ENCODE results near the gene FBXO38.
"Not testable (repeated sequence)": the region's sequence is repeated elsewhere in the genome, so short reads cannot be mapped to it uniquely, and the experiment has no call there.

FBXO38 gene

DNA sequence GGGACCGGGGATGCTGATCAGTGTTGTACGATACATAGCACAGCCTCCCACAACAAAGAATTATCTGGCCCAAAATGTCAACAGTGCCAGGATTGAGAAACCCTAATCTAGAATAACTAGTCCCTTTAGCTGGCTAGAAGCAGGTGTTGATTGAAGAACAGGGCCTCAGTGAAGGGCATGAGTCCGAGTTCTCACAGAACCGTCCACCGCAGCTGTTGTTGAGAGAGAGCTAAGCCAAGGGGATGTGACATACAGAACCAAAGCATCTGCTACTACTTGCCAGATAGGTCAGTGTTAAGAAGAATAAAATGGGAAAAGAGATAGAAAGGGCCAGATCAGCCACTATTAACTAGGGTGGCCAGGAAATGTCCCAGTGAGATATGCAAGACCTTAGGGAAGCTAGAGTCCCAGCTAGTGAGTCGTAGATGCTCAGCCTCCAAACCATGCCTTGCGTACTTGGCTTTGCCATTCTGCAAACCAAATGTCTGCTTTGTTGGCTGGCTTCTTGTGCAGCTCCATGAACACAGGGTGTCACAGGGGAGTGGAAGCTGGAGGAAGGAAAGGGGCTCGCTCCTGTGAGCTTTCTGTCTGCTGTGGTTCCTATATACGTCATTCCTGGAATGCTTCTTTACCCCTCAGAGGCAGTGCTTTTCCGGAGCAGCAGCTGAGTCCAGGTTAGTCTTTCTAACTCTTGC, 68.9 kb downstream of the FBXO38 start:
- DNase-seq (ENCODE audit: low read depth in 1 of 2, low spot score in 1 of 2): no peak
- TF ChIP-seq JUND (IDR thresholded peaks at IDR 0.05; ENCODE audit: low read depth): no peak
- in situ Hi-C loops (cut with HindIII; ENCODE audit: low pct_unique_long_range_greater_than_20kb, low sequenced_read_pairs): no loop called here

DNA sequence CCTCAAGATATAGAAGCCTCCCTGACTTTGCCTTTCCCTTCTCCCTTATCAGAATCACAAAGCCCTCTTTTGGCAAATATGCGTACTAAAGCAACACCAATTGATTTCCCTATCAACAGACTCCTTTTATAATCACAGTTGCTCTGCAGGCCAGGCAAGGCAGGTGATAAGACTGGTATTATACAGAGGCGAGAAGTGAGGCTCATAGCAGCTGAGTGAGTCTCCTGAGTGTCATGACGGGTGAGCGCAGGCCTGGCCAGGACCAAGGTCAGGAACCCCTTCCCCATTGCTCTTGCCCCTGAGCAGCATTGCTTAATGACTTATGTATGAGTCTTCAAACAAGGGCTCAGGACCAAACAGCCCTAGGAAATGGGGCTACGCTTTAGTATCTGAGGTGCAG, 70.8 kb downstream of the FBXO38 start:
- TF ChIP-seq JUND (IDR thresholded peaks at IDR 0.05; ENCODE audit: low read depth): no peak
- no peak for DNase-seq (ENCODE audit: low read depth in 1 of 2, low spot score in 1 of 2)
- in situ Hi-C loops (cut with HindIII; ENCODE audit: low pct_unique_long_range_greater_than_20kb, low sequenced_read_pairs): no loop called here

DNA sequence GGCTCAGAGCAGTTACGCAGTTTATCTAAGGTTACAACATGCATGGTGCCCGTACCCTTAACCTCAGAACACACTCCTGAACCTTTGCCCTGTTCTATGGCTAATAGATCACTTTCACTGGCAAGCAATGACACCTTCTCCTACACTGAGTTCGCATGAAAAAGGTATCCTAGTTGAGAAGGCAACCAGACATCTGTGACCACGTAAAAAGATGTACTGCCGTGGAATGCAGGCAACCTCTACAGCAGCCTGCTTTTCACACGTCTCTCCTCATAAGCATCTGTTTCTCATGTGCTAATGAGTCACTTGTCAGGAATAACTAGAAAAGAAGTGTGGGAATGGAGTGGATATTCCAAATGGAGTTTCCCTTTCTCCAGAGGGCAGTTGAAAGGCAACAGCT, 71.4 kb downstream of the FBXO38 start:
- DNase-seq (ENCODE audit: low read depth in 1 of 2, low spot score in 1 of 2): no peak
- TF ChIP-seq JUND (IDR thresholded peaks at IDR 0.05; ENCODE audit: low read depth): no peak
- in situ Hi-C loops (cut with HindIII; ENCODE audit: low pct_unique_long_range_greater_than_20kb, low sequenced_read_pairs): no loop called here

DNA sequence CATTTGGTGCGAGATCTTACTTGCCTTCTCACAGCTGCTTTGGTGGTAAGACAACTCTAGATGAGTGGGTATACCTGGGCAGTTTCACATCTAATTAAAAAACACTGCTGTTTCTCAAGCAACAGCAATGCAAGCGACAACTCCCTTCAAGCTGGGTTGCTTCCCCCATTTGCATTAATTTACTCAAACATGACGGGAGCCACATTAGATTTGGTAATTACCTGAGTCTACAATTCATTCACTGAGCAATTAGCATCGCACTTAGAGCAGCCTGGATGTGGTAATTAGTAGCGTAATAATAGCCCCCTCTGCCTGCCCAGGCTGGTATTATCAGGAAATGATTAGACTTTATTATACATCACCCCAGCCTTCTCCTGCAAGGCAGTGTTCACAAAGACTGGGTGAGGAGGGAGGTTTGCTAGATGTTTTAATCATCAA, 73.4 kb downstream of the FBXO38 start:
- TF ChIP-seq JUND (IDR thresholded peaks at IDR 0.05; ENCODE audit: low read depth): no peak
- in situ Hi-C loops (cut with HindIII; ENCODE audit: low pct_unique_long_range_greater_than_20kb, low sequenced_read_pairs): no loop called here
- DNase-seq (ENCODE audit: low read depth in 1 of 2, low spot score in 1 of 2): no peak

DNA sequence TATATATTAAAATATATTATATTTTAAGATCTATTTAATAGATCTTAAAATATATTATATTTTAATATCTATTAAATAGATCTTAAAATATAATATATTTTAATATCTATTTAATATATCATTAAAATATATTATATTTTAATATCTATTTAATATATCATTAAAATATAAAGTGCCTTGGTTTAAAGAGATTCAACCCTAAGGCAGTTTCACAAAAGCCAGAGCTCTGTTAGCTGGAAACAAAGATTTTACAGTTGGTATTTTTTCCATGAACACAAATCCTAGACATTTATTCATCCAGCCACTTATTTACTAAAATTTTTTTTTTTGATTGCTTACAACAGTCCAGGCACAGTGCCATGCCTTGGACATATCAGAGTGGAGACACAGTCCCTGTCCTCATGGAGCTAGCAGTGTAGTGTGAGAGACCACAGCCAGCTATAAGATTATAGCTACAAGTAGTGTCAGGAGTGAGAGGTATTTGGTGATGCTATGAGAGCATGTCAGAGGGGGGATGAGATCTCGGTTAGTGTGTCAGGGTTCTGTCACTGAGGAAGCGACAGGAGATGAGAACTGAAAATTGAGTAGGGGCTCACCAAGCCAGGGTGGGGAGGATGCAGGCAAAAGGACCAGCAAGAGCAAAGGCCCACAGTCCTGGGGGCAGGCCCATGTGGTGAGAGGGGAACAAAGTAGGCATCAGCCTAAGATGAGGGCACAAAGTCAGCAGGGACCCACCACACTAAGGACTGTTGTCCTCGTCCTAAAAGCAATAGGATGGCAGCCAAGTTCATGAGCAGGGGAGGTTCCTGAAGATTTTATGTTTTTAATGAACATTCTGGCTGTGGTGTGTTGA, 74.5 kb downstream of the FBXO38 start:
- no peak for TF ChIP-seq JUND (IDR thresholded peaks at IDR 0.05; ENCODE audit: low read depth)
- in situ Hi-C loops (cut with HindIII; ENCODE audit: low pct_unique_long_range_greater_than_20kb, low sequenced_read_pairs): no loop called here
- no peak for DNase-seq (ENCODE audit: low read depth in 1 of 2, low spot score in 1 of 2)

DNA sequence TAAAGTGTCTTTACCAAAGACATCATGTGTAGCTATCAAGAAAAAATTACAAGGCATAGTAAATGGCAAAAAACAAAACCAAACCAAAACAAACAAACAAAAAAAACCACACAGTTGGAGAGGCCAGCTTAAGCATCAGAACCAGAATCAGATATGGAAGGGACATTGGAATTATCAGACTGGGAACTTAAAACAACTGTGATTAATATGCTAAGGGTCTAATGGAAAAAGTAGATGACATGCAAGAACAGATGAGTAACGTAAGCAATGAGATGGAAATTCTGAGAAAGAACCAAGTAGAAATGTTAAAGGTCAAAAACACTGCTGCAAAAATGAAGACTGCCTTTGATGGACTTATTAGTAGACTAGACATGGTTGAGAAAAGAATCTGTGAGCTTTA, 75.9 kb downstream of the FBXO38 start:
- no peak for TF ChIP-seq JUND (IDR thresholded peaks at IDR 0.05; ENCODE audit: low read depth)
- DNase-seq (ENCODE audit: low read depth in 1 of 2, low spot score in 1 of 2): no peak
- in situ Hi-C loops (cut with HindIII; ENCODE audit: low pct_unique_long_range_greater_than_20kb, low sequenced_read_pairs): no loop called here

DNA sequence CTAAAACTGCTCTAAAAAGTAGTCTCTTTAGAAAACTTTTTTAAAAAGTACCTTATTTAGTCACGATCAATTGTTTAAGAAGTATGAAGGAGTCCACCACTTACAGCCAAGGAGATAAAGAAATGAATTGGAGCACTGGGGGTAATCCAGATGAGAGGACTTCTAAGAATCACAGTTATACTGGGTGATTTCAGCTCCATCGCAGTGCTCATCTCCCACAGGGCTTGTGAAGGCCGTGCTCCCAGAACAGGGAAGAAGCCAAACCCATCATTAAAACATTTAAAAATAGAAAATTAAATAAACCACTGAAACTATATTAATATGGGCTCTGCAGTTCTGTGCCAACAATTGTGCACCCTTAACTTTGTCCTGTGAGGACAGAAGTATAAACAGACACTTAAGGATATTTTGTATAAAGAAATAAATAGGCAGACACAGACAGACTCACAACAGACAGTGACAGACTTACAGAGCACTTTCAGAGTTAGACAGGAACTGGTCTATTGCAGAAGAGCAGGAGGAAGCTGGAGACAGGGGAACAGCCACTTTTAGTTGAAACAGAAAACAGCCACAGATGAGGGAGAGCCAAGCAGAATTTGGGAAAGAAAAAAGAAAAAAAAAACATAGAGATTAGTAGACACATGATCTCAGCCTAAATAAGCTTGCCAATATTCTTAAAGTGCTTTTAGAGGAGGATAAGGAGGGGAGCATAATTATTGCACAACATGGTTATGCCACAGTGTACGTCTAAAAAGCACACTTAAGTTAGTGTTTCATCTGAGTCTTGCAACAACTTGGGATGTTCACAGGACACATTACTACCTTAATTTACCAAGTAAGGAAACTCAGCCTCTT, 81.8 kb downstream of the FBXO38 start:
- in situ Hi-C loops (cut with HindIII; ENCODE audit: low pct_unique_long_range_greater_than_20kb, low sequenced_read_pairs): no loop called here
- no peak for DNase-seq (ENCODE audit: low read depth in 1 of 2, low spot score in 1 of 2)
- TF ChIP-seq JUND (IDR thresholded peaks at IDR 0.05; ENCODE audit: low read depth): no peak

DNA sequence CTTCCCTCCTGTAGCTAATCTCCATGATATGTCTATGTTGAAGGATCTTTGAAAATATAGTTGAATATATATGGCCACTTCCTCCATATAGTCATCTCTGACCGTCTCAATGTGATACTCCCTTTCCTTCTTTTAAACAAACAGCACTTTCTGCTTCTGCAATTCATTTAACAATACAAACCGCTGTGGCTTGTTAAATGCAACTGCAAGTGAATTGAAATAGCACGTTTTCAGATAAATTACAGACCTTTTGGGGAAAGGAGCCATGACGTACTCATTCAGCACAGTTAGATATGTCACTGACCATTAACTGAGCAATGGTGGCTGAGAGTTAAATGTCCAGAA, 82.5 kb downstream of the FBXO38 start:
- no peak for DNase-seq (ENCODE audit: low read depth in 1 of 2, low spot score in 1 of 2)
- in situ Hi-C loops (cut with HindIII; ENCODE audit: low pct_unique_long_range_greater_than_20kb, low sequenced_read_pairs): no loop called here

DNA sequence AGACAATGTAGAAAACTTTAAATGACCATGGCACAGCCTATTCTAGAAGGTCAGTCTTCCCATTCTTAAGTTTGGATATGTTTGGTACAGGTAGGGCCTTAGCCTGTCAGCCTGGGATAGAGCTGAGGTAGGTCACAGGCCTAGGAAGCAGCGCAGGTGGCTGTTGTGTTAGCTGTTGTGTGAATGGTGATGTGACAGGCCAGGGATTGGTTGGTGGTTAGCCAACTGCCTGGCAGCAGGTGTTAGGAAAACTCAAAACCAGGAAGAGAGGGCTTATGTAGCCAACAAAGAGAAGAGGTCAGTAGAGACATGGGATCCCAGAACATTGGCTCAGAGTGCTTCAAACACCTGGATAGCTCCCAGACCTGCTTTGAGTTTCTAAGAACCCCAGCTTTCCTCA, 84.2 kb downstream of the FBXO38 start:
- in situ Hi-C loops (cut with HindIII; ENCODE audit: low pct_unique_long_range_greater_than_20kb, low sequenced_read_pairs): no loop called here
- TF ChIP-seq JUND (IDR thresholded peaks at IDR 0.05; ENCODE audit: low read depth): no peak

More for the DNA sequence above, 82.5 kb downstream of the FBXO38 start:
- TF ChIP-seq JUND (IDR thresholded peaks at IDR 0.05; ENCODE audit: low read depth): no peak

DNA sequence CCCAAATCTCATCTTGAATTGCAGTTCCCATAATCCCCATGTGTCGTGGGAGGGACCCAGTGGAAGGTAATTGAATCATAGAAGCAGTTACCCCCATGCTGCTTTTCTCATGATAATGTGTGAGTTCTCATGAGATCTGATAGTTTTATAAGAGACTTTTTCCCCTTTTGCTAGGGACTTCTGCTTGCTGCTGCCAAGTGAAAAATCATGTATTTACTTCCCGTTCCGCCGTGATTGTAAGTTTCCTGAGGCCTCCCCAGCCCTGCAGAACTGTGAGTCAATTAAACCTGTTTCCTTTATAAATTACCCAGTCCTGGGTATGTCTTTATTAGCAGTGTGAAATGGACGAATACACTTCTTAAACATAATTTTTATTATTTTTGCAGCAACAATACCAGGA, 85.0 kb downstream of the FBXO38 start:
- in situ Hi-C loops (cut with HindIII; ENCODE audit: low pct_unique_long_range_greater_than_20kb, low sequenced_read_pairs): not testable (repeated sequence)

More for the DNA sequence above, 84.2 kb downstream of the FBXO38 start:
- no peak for DNase-seq (ENCODE audit: low read depth in 1 of 2, low spot score in 1 of 2)

DNA sequence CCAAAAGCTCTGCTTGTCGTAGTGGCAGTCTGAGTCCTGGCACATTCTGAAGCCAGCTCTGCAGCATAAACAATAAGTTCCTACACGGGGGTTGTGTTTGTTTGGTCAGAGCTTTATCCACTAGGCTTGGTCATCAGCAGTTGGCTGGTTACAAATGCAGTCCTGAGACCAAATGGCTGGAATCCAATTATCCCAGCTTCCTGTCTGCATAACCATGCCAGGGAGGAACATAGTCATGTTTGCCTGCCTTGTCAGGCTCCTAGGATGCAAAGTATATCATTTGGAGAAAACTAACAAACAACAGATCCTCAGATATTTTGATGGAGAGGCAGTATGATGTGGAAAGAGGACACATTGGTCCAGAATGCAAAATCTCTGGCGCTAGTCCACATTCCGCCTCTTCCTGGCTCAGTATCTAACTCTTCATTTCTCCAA, 85.8 kb downstream of the FBXO38 start:
- in situ Hi-C loops (cut with HindIII; ENCODE audit: low pct_unique_long_range_greater_than_20kb, low sequenced_read_pairs): no loop called here
- peak in 1 of 2 experiments; percentile 43 for DNase-seq (ENCODE audit: low read depth in 1 of 2, low spot score in 1 of 2)
- no peak for TF ChIP-seq JUND (IDR thresholded peaks at IDR 0.05; ENCODE audit: low read depth)

More for the DNA sequence above, 85.0 kb downstream of the FBXO38 start:
- DNase-seq (ENCODE audit: low read depth in 1 of 2, low spot score in 1 of 2): not testable (repeated sequence)

DNA sequence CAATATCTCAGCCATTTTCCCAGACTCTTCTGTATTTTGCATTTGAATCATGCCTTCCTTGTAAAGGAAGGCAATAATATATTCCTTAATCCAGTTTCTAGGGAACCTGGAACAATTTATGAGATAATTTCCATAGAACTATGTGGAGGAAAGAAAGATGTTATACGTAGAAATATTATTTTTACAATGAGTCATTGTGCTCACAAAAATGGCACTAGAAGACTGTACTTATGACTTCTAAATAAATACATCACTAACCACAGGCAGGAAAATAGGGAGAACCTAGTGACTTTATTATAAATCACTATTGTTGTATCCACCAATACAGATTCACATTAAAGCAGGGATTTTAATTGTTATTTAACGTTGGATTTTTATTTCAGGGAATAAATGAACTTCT, 87.6 kb downstream of the FBXO38 start:
- no peak for TF ChIP-seq JUND (IDR thresholded peaks at IDR 0.05; ENCODE audit: low read depth)
- no peak for DNase-seq (ENCODE audit: low read depth in 1 of 2, low spot score in 1 of 2)
- in situ Hi-C loops (cut with HindIII; ENCODE audit: low pct_unique_long_range_greater_than_20kb, low sequenced_read_pairs): no loop called here

Measured in T47D (cell line).